PC-3 (cell line): Measurements from ENCODE around the gene GLS.

Experiments used
- CTCF ChIP-seq: fragments of 300-600 bp; sonication (generic); conservative IDR thresholded peaks from 2 replicates; pipeline ENCODE4 v1.5.1; 2017; ENCODE audit warnings: antibody characterized with exemption, low read depth, mild to moderate bottlenecking, low read length
- EZH2 ChIP-seq: fragments of 300-600 bp; sonication (generic); IDR thresholded peaks from one replicate; pipeline ENCODE4 v1.6.1; 2017; ENCODE audit warnings: antibody characterized with exemption, mild to moderate bottlenecking, low read length; ENCODE audit not compliant: unreplicated experiment
- EZH2phosphoT487 ChIP-seq: fragments of 300-600 bp; sonication (generic); IDR thresholded peaks from 2 replicates; pipeline ENCODE4 v1.6.1; 2018; ENCODE audit warnings: mild to moderate bottlenecking, antibody characterized with exemption, low read length, borderline replicate concordance

- no peak for TF ChIP-seq CTCF
- no peak for TF ChIP-seq EZH2
- no peak for TF ChIP-seq EZH2phosphoT487
Observed at GRCh38 chr2:190961918-190962487, 81.4 kb downstream of the GLS start.
